ENCODE results near the gene IL1B.
A peak's percentile ranks its signal among the peaks of the same experiment; 100 is the strongest.

The IL1B gene

GRCh38 chr2:112803691-112804521 is 32.7 kb downstream of the IL1B start:
- peak; percentile 59 to 69 for DNase-seq (ENCODE audit: low read depth in 2 of 2)

- DNase-seq (ENCODE audit: low read depth in 2 of 2): no peak
These were observed 35.5 kb downstream of the IL1B start for GRCh38 chr2:112800881-112801583.

- no peak for DNase-seq (ENCODE audit: low read depth in 2 of 2)
These were observed 37.3 kb downstream of the IL1B start for GRCh38 chr2:112798979-112799975.

GRCh38 chr2:112796486-112796885 is 40.1 kb downstream of the IL1B start:
- DNase-seq (ENCODE audit: low read depth in 2 of 2): no peak

- DNase-seq (ENCODE audit: low read depth in 2 of 2): no peak
These were observed 40.8 kb downstream of the IL1B start for GRCh38 chr2:112795774-112796173.

- no peak for DNase-seq (ENCODE audit: low read depth in 2 of 2)
These were observed 41.7 kb downstream of the IL1B start for GRCh38 chr2:112794841-112795240.

GRCh38 chr2:112794131-112794733 is 42.3 kb downstream of the IL1B start:
- peak; percentile 74 to 82 for DNase-seq (ENCODE audit: low read depth in 2 of 2)

- DNase-seq (ENCODE audit: low read depth in 2 of 2): no peak
These were observed 43.1 kb downstream of the IL1B start for GRCh38 chr2:112793449-112793978.

- DNase-seq (ENCODE audit: low read depth in 2 of 2): no peak
These were observed 44.2 kb downstream of the IL1B start for GRCh38 chr2:112792419-112792818.

GRCh38 chr2:112791693-112792230 is 44.8 kb downstream of the IL1B start:
- no peak for DNase-seq (ENCODE audit: low read depth in 2 of 2)

GRCh38 chr2:112791019-112791418 is 45.6 kb downstream of the IL1B start:
- no peak for DNase-seq (ENCODE audit: low read depth in 2 of 2)

- no peak for DNase-seq (ENCODE audit: low read depth in 2 of 2)
These were observed 46.3 kb downstream of the IL1B start for GRCh38 chr2:112790305-112790704.

- DNase-seq (ENCODE audit: low read depth in 2 of 2): no peak
These were observed 47.4 kb downstream of the IL1B start for GRCh38 chr2:112789186-112789585.

GRCh38 chr2:112788653-112789052 is 47.9 kb downstream of the IL1B start:
- DNase-seq (ENCODE audit: low read depth in 2 of 2): no peak

GRCh38 chr2:112787729-112788393 is 48.7 kb downstream of the IL1B start:
- no peak for DNase-seq (ENCODE audit: low read depth in 2 of 2)

- no peak for DNase-seq (ENCODE audit: low read depth in 2 of 2)
These were observed 49.3 kb downstream of the IL1B start for GRCh38 chr2:112787294-112787693.

GRCh38 chr2:112784199-112785189 is 52.1 kb downstream of the IL1B start, which contains the start of gene IL1A:
TSS of gene IL1A (minus strand) at chr2:112784493. CDS start at chr2:112783770, 723 bp downstream.
- DNase-seq (ENCODE audit: low read depth in 2 of 2): no peak

GRCh38 chr2:112783187-112783714 is 53.3 kb downstream of the IL1B start:
- no peak for DNase-seq (ENCODE audit: low read depth in 2 of 2)
